Measurements from ENCODE around the gene ATOH8. TPM values are rescaled to one million over a fixed set of nuclear protein-coding genes. Genes with fewer than 3 reads are reported as not detected.

ATOH8 gene
- total RNA-seq, 1 experiment from 2014 or later: 0.20 TPM

DNA sequence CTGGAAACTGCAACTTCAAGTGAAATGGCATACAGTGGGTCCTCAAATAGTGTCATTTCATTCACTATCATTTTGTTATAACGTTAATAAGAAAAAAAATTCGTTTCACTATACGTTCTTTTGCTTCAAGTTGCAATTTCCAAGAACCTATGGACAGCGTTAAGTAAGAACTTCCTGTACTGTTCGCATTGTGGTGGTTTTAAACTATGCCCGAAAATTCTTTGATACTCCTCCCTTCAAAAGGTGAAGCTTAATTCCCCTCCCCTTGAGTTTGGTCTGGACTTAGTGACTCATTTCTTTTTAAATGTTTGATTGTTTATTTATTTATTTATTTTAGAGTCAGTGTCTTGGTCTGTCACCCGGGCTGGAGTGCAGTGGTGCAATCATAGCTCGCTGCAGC is 39.0 kb upstream of the ATOH8 start:
- H3K4me2 ChIP-seq (ENCODE audit: insufficient read depth, insufficient read length, low read length): no peak overlapping the region
- H3T11ph ChIP-seq (ENCODE audit: low read length): no peak overlapping the region
- no peak for DNase-seq
- TF ChIP-seq, protein P1, sequence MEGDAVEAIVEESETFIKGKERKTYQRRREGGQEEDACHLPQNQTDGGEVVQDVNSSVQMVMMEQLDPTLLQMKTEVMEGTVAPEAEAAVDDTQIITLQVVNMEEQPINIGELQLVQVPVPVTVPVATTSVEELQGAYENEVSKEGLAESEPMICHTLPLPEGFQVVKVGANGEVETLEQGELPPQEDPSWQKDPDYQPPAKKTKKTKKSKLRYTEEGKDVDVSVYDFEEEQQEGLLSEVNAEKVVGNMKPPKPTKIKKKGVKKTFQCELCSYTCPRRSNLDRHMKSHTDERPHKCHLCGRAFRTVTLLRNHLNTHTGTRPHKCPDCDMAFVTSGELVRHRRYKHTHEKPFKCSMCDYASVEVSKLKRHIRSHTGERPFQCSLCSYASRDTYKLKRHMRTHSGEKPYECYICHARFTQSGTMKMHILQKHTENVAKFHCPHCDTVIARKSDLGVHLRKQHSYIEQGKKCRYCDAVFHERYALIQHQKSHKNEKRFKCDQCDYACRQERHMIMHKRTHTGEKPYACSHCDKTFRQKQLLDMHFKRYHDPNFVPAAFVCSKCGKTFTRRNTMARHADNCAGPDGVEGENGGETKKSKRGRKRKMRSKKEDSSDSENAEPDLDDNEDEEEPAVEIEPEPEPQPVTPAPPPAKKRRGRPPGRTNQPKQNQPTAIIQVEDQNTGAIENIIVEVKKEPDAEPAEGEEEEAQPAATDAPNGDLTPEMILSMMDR (conservative IDR thresholded peaks at IDR 0.05): no peak
- H3K56ac ChIP-seq (ENCODE audit: insufficient read length, low read depth, low read length): no peak overlapping the region
- no peaks in the 10 kb centered on the region for H4K20me1 ChIP-seq (ENCODE audit: control insufficient read depth, insufficient read depth, insufficient read length)
- no peak overlapping the region for H2BK12ac ChIP-seq (ENCODE audit: insufficient read length, low read depth, low read length)
- H2BK120ac ChIP-seq (ENCODE audit: low read depth, low read length, poor library complexity, severe bottlenecking): no peak overlapping the region
- no peak overlapping the region for H3K27ac ChIP-seq (ENCODE audit: insufficient read length, low read depth, low read length)
- no peak overlapping the region for H3K4me3 Mint-ChIP-seq
- no peak overlapping the region for H2AFZ ChIP-seq (ENCODE audit: low read length)
- no peak overlapping the region for H3K9ac ChIP-seq (ENCODE audit: extremely low read depth, insufficient read length, low read length)
- no peak overlapping the region for H3K23ac ChIP-seq (ENCODE audit: insufficient read length, low read depth, low read length)
- no peaks in the 10 kb centered on the region for H3K27me3 ChIP-seq (ENCODE audit: insufficient read depth, low read length)
- H3K9me3 Mint-ChIP-seq: no peaks in the 10 kb centered on the region; a peak in 1 of 5 replicates
- no peaks in the 10 kb centered on the region for H3K23me2 ChIP-seq (ENCODE audit: insufficient read length, low read depth, low read length, poor library complexity, severe bottlenecking)
- no CpG with 5 or more reads among the region's 8 CpGs for WGBS (ENCODE audit: extremely low coverage, insufficient read length, low lambda C conversion rate)
- H3K27me3 Mint-ChIP-seq (ENCODE audit: low read depth): peaks cover 15% of the 10 kb centered on the region
- no peak overlapping the region for H3K27ac Mint-ChIP-seq
- no peaks in the 10 kb centered on the region for H3K36me3 Mint-ChIP-seq (ENCODE audit: insufficient read depth in 1 of 3, low read depth in 3 of 3)
- H4K91ac ChIP-seq (ENCODE audit: insufficient read length, low read depth, low read length): no peak overlapping the region
- no peak overlapping the region for H2BK20ac ChIP-seq (ENCODE audit: low read depth, low read length, poor library complexity, severe bottlenecking)
- no peaks in the 10 kb centered on the region for H3K4me1 ChIP-seq (ENCODE audit: insufficient read depth, low read length)
- no peak overlapping the region for H3K18ac ChIP-seq (ENCODE audit: insufficient read length, low read depth, low read length)
- no peak overlapping the region for H4K5ac ChIP-seq (ENCODE audit: insufficient read length, low read depth, low read length)
- H3K4ac ChIP-seq (ENCODE audit: low read depth, low read length): no peak overlapping the region
- no peak overlapping the region for H2BK5ac ChIP-seq (ENCODE audit: insufficient read length, low read length)
- H4K8ac ChIP-seq (replicated peaks; ENCODE audit: insufficient read length, low read depth, low read length): no peak overlapping the region
- no peak overlapping the region for H3K14ac ChIP-seq (ENCODE audit: insufficient read depth, low read length)
- no peaks in the 10 kb centered on the region for H3K79me1 ChIP-seq (ENCODE audit: insufficient read depth, low read depth, low read length, poor library complexity, severe bottlenecking)
- no peaks in the 10 kb centered on the region for H3K79me2 ChIP-seq (ENCODE audit: insufficient read depth, low read length)
- H3K9me3 ChIP-seq (ENCODE audit: control insufficient read depth, low read depth, low read length): no peaks in the 10 kb centered on the region
- no peak overlapping the region for H2AK5ac ChIP-seq (ENCODE audit: insufficient read length, low read length)
- no peak overlapping the region for H2BK15ac ChIP-seq (ENCODE audit: low read depth, low read length)
- H3K4me1 Mint-ChIP-seq: peaks cover 5 to 13% of the 10 kb centered on the region in 2 experiments
